GM12878 (cell line): Measurements from ENCODE around the gene ZNF688. TPM values are rescaled to one million over a fixed set of nuclear protein-coding genes. Genes with fewer than 3 reads are reported as not detected.

ENCODE experiments used
- EZH2 ChIP-seq: IDR thresholded peaks from 2 replicates; pipeline ENCODE4 v1.6.1; 2012; ENCODE audit warnings: low read depth, mild to moderate bottlenecking, control low read depth, inconsistent platforms, low read length, borderline replicate concordance; ENCODE audit not compliant: control insufficient read depth
- FOXM1 ChIP-seq: IDR thresholded peaks from 2 replicates; pipeline ENCODE4 v1.6.1; 2012; ENCODE audit warnings: low read depth, mild to moderate bottlenecking, inconsistent platforms, low read length, moderate library complexity
- HDAC6 ChIP-seq: fragments of 200-600 bp; sonication (generic); IDR thresholded peaks from one replicate; pipeline ENCODE4 v1.8.0; 2017; ENCODE audit warnings: antibody characterized with exemption; ENCODE audit not compliant: unreplicated experiment
- SMAD5 ChIP-seq: IDR thresholded peaks from 2 replicates; pipeline ENCODE4 v1.6.1; 2016; ENCODE audit warnings: antibody characterized with exemption, low read depth
- STAT1 ChIP-seq: fragments of 450-650 bp; conservative IDR thresholded peaks from 2 replicates; pipeline ENCODE4 v1.6.1; 2014; ENCODE audit warnings: antibody characterized with exemption, mild to moderate bottlenecking
- TAF1 ChIP-seq: IDR thresholded peaks from 2 replicates; pipeline ENCODE4 v1.6.1; 2011; ENCODE audit warnings: mild to moderate bottlenecking, low read depth, low read length, borderline replicate concordance
- ZNF217 ChIP-seq: fragments of 450-650 bp; IDR thresholded peaks from 2 replicates; pipeline ENCODE4 v1.6.1; 2017; ENCODE audit warnings: antibody characterized with exemption, mild to moderate bottlenecking
- ZSCAN29 ChIP-seq: fragments of 450-650 bp; IDR thresholded peaks from 2 replicates; pipeline ENCODE4 v1.6.1; 2017; ENCODE audit warnings: mild to moderate bottlenecking, moderate library complexity
- polyA plus RNA-seq, 11 experiments: library from polyadenylated mRNA; depleted of rRNA in 4 of 11; unstranded in 6 of 11; stranded (reverse) in 5 of 11; fragments of >200 nt; fragmentation: Nextera tagmentation in 4 of 11; fragmentation: Illumina TruSeq in 1 of 11; extraction: Ambion mirVana in 4 of 11; extraction: Trizol in 1 of 11; gene quantifications; 1 replicate in 1 of 11; 2 replicates in 10 of 11; pipeline versions ENCODE4 v1.2.1 to v1.2.3, GENCODE V29; 2011 to 2016; ENCODE audit warnings: inconsistent platforms in 2 of 11, missing spikeins in 2 of 11, low read depth in 1 of 11
- total RNA-seq, 4 experiments: library from RNA; depleted of rRNA in 3 of 4; stranded (reverse); fragments of >200 nt in 3 of 4; fragmentation: Illumina TruSeq in 1 of 4; extraction: Trizol in 1 of 4; gene quantifications; 2 replicates each; pipeline versions ENCODE4 v1.2.1 to v1.2.3, GENCODE V29; 2013 to 2021
- TF ChIP-seq, protein P1 (sequence below): fragments of 450-650 bp; IDR thresholded peaks from 2 replicates; pipeline ENCODE4 v1.6.1; 2017; ENCODE audit warnings: mild to moderate bottlenecking, low read depth, inconsistent platforms; ENCODE audit not compliant: poor library complexity, severe bottlenecking
- TF ChIP-seq, protein P2 (sequence below): IDR thresholded peaks from 2 replicates; pipeline ENCODE4 v1.6.1; 2011; ENCODE audit warnings: borderline replicate concordance, low read depth, mild to moderate bottlenecking, moderate library complexity, low read length; ENCODE audit not compliant: insufficient read depth, poor library complexity, severe bottlenecking

ZNF688 gene
- total and polyA plus RNA-seq, 10 of the 15 experiments (the other 5 are each of a cell fraction or from before 2014, with no cell fraction given), result 0.14 to 17.4 (median 10.6) TPM

DNA sequence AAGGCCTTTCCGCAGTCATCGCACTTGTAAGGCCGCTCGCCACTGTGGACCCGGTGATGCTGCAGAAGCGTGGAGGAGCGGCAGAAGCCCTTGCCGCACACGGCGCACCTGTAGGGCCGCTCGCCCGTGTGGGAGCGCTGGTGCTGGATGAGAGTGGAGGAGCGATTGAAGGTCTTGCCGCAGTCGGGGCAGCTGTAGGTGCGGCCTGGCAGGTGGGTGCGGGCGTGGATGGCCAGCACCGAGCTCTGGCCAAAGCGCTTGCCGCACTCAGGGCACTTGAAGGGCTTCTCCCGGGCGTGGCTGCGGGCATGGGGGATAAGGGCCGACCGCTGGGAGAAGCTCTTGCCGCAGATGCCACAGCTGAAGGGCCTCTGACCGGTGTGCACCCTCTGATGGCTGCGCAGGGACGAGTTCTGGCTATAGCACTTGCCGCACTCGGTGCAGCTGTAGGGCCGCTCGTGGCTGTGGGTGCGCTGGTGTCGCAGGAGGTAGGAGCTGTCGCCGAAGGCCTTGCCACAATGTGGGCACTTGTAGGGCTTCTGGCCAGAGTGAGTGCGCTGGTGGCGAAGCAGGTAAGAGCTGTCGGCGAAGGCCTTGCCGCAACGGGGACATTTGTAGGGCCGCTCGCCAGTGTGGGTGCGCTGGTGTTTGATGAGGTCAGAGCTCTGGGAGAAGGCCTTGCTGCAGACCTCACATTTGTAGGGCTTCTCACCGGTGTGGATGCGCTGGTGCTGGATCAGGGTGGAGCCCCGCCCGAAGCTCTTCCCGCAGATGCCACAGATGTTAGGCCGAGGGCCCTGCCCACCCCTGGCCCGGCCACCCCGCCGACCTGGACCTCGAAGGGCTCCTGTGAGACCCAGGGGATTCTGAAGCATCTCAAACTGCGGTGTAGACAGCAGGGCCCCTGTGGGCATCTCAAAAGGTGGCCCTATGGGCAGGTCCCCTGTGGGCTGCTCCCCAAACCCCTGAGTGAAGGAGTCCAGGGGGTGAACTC is 46.6 kb downstream of the ZNF688 start (continued):
- TF ChIP-seq, protein P1, sequence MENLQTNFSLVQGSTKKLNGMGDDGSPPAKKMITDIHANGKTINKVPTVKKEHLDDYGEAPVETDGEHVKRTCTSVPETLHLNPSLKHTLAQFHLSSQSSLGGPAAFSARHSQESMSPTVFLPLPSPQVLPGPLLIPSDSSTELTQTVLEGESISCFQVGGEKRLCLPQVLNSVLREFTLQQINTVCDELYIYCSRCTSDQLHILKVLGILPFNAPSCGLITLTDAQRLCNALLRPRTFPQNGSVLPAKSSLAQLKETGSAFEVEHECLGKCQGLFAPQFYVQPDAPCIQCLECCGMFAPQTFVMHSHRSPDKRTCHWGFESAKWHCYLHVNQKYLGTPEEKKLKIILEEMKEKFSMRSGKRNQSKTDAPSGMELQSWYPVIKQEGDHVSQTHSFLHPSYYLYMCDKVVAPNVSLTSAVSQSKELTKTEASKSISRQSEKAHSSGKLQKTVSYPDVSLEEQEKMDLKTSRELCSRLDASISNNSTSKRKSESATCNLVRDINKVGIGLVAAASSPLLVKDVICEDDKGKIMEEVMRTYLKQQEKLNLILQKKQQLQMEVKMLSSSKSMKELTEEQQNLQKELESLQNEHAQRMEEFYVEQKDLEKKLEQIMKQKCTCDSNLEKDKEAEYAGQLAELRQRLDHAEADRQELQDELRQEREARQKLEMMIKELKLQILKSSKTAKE, result no peak
- TF ChIP-seq ZNF217 (no peak), ZSCAN29 (no peak), EZH2 (no peak), FOXM1 (no peak), HDAC6 (no peak), SMAD5 (no peak), TAF1 (no peak), STAT1 (no peak)
- TF ChIP-seq, protein P2, sequence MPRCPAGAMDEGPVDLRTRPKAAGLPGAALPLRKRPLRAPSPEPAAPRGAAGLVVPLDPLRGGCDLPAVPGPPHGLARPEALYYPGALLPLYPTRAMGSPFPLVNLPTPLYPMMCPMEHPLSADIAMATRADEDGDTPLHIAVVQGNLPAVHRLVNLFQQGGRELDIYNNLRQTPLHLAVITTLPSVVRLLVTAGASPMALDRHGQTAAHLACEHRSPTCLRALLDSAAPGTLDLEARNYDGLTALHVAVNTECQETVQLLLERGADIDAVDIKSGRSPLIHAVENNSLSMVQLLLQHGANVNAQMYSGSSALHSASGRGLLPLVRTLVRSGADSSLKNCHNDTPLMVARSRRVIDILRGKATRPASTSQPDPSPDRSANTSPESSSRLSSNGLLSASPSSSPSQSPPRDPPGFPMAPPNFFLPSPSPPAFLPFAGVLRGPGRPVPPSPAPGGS, result no peak
